ENCODE measurements around the gene PPP6R3. TPM values are rescaled to one million over a fixed set of nuclear protein-coding genes. Genes with fewer than 3 reads are reported as not detected.

The PPP6R3 gene
- total RNA-seq, 1 donor from 2014 or later, result 121 TPM

DNA sequence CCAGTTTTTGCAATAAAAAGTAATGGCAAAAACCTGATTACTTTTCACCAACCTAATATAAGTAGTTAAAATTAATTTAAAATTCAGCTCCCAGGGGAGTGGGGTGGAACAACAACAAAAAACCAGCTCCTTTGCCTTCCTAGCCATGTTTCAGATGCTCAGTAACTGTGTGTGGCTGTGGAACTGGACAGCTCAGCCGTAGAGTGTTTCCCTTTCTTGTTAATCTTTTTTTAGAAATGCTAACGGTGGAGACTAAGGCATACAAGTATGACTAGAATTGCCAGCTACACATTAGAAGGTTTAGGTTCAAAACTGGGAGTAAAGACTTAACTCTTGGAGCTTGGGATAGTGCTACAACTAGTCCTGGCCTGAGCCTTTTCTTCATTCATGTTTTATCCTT, 45.0 kb downstream of the PPP6R3 start:
- Histone ChIP-seq H3K4me3 (no peak overlapping the region), H3K4me1 (peaks cover 79% of the 10 kb centered on the region), H3K9me3 (no peaks in the 10 kb centered on the region), H3K36me3 (no peaks in the 10 kb centered on the region), H3K27me3 (no peaks in the 10 kb centered on the region), H3K27ac (no peak overlapping the region)
- no peak for DNase-seq (ENCODE audit: extremely low spot score in 2 of 2)
- TF ChIP-seq POLR2A (IDR thresholded peaks at IDR 0.05), result no peak
- no peak for TF ChIP-seq POLR2AphosphoS5 (IDR thresholded peaks at IDR 0.05; ENCODE audit: insufficient read depth in 1 of 2, low read depth in 1 of 2)
- no peak for TF ChIP-seq CTCF (IDR thresholded peaks at IDR 0.05)
- intact Hi-C loops (cut with DNase I), result no loop called here

GRCh38 chr11:68506908-68507307, 46.4 kb downstream of the PPP6R3 start:
- no peaks in the 10 kb centered on the region for H3K27me3 ChIP-seq
- peaks cover 66% of the 10 kb centered on the region for H3K4me1 ChIP-seq
- no peak overlapping the region for H3K4me3 ChIP-seq
- no peaks in the 10 kb centered on the region for H3K36me3 ChIP-seq
- no peak overlapping the region for H3K27ac ChIP-seq
- TF ChIP-seq CTCF (IDR thresholded peaks at IDR 0.05) (no peak), POLR2AphosphoS5 (IDR thresholded peaks at IDR 0.05; ENCODE audit: insufficient read depth in 1 of 2, low read depth in 1 of 2) (no peak)
- intact Hi-C loops (cut with DNase I), result no loop called here
- no peak for DNase-seq (ENCODE audit: extremely low spot score in 2 of 2)
- H3K9me3 ChIP-seq, result no peaks in the 10 kb centered on the region

GRCh38 chr11:68508425-68508824, 47.9 kb downstream of the PPP6R3 start:
- Histone ChIP-seq H3K4me3 (no peak overlapping the region), H3K27ac (no peak overlapping the region), H3K4me1 (peaks cover 51% of the 10 kb centered on the region), H3K36me3 (no peaks in the 10 kb centered on the region), H3K9me3 (no peaks in the 10 kb centered on the region), H3K27me3 (no peaks in the 10 kb centered on the region)
- no peak for DNase-seq (ENCODE audit: extremely low spot score in 2 of 2)
- TF ChIP-seq CTCF (IDR thresholded peaks at IDR 0.05) (no peak), POLR2A (IDR thresholded peaks at IDR 0.05) (no peak), POLR2AphosphoS5 (IDR thresholded peaks at IDR 0.05; ENCODE audit: insufficient read depth in 1 of 2, low read depth in 1 of 2) (no peak)
- intact Hi-C loops (cut with DNase I), result no loop called here

GRCh38 chr11:68509066-68509465, 48.5 kb downstream of the PPP6R3 start:
- TF ChIP-seq POLR2AphosphoS5 (IDR thresholded peaks at IDR 0.05; ENCODE audit: insufficient read depth in 1 of 2, low read depth in 1 of 2) (no peak), CTCF (IDR thresholded peaks at IDR 0.05) (no peak), POLR2A (IDR thresholded peaks at IDR 0.05) (no peak)
- Histone ChIP-seq H3K27ac (no peak overlapping the region), H3K4me3 (no peak overlapping the region), H3K36me3 (no peaks in the 10 kb centered on the region), H3K27me3 (no peaks in the 10 kb centered on the region), H3K9me3 (no peaks in the 10 kb centered on the region), H3K4me1 (peaks cover 45% of the 10 kb centered on the region)
- intact Hi-C loops (cut with DNase I), result no loop called here
- DNase-seq (ENCODE audit: extremely low spot score in 2 of 2), result no peak

DNA sequence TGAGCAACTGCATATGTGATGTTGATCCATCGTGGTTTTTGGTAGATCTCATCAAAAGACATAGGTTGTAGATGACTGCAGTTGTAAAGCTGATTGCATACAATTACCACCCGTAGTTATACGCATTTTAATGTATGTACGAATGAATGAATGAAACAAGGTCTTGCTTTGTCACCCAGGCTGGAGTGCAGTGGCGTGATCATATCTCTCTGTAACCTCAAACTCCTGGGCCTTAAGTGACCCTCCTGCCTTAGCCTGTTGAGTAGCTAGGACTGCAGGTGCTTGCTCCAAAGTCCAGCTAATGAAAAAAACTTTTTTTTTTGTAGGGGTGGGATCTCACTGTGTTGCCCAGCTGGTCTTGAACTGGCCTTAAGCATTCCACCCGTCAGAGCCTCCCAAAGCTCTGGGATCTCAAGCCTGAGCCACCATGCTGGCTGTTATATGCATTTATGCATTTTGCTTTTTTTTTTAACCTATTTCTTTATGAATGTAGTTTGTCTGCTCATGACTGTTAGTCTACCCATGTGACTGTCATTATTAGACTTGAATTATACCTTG, 53.5 kb downstream of the PPP6R3 start:
- H3K4me1 ChIP-seq, result peaks cover 1% of the 10 kb centered on the region
- H3K27me3 ChIP-seq, result no peaks in the 10 kb centered on the region
- no peak overlapping the region for H3K4me3 ChIP-seq
- no peak for DNase-seq (ENCODE audit: extremely low spot score in 2 of 2)
- intact Hi-C loops (cut with DNase I), result no loop called here
- no peaks in the 10 kb centered on the region for H3K36me3 ChIP-seq
- H3K27ac ChIP-seq, result no peak overlapping the region
- no peak for TF ChIP-seq CTCF (IDR thresholded peaks at IDR 0.05)
- no peaks in the 10 kb centered on the region for H3K9me3 ChIP-seq

Data from vagina (tissue), 2 donors.